ENCODE data around the gene ABLIM2. TPM values are rescaled to one million over a fixed set of nuclear protein-coding genes. Genes with fewer than 3 reads are reported as not detected.

ABLIM2 gene
- polyA plus RNA-seq, 1 donor from 2014 or later, result 14.9 TPM

- no peaks in the 10 kb centered on the region for H3K9me3 ChIP-seq (ENCODE audit: low read length)
These were observed 146.1 kb downstream of the ABLIM2 start for GRCh38 chr4:8012517-8012916.

GRCh38 chr4:8010618-8011017, 148.0 kb downstream of the ABLIM2 start:
- H3K9me2 ChIP-seq (ENCODE audit: insufficient read depth, low read length), result no peaks in the 10 kb centered on the region
- no peaks in the 10 kb centered on the region for H4K20me1 ChIP-seq (ENCODE audit: insufficient read depth)
- peak overlapping the region; percentile 39 for H3K4me2 ChIP-seq (ENCODE audit: low read length)
- H3F3A ChIP-seq (ENCODE audit: insufficient read depth, low read length, poor library complexity, severe bottlenecking), result no peaks in the 10 kb centered on the region
- H2AFZ ChIP-seq (ENCODE audit: low read depth, low read length), result no peak overlapping the region
- peak overlapping the region; percentile 89 for H3K27ac ChIP-seq (ENCODE audit: low read length)
- H3K9ac ChIP-seq (ENCODE audit: low read length), result peak overlapping the region; percentile 65
- peak overlapping the region; percentile 55 for H3K4me3 ChIP-seq (ENCODE audit: low read length)
- H3K27me3 ChIP-seq (ENCODE audit: insufficient read depth, low read depth, low read length), result no peaks in the 10 kb centered on the region
- no peaks in the 10 kb centered on the region for H3K36me3 ChIP-seq (ENCODE audit: insufficient read depth, low read length)
- no peaks in the 10 kb centered on the region for H3K9me3 ChIP-seq (ENCODE audit: low read length)
- no peaks in the 10 kb centered on the region for H3K79me2 ChIP-seq (replicated peaks; ENCODE audit: insufficient read depth, low read length)
- TF ChIP-seq REST (IDR thresholded peaks at IDR 0.05; ENCODE audit: borderline replicate concordance), result peak; percentile 34
- TF ChIP-seq TAF1 (IDR thresholded peaks at IDR 0.05; ENCODE audit: low read depth), result no peak
- peak; percentile 52 for TF ChIP-seq SMC3 (conservative IDR thresholded peaks at IDR 0.05; ENCODE audit: poor library complexity)
- TF ChIP-seq EZH2 (IDR thresholded peaks at IDR 0.05; ENCODE audit: borderline replicate concordance, insufficient read depth, low read length, poor library complexity, severe bottlenecking), result no peak
- TF ChIP-seq MXI1 (conservative IDR thresholded peaks at IDR 0.05; ENCODE audit: poor library complexity, severe bottlenecking), result peak; percentile 72
- TF ChIP-seq EP300 (conservative IDR thresholded peaks at IDR 0.05; ENCODE audit: poor library complexity, severe bottlenecking), result peak; percentile 78
- TF ChIP-seq POLR2AphosphoS5 (IDR thresholded peaks at IDR 0.05), result no peak
- TF ChIP-seq RAD21 (conservative IDR thresholded peaks at IDR 0.05), result peak; percentile 55

More at GRCh38 chr4:8012517-8012916, 146.1 kb downstream of the ABLIM2 start:
- H3K27me3 ChIP-seq (ENCODE audit: insufficient read depth, low read depth, low read length), result no peaks in the 10 kb centered on the region
- no peak overlapping the region for H2AFZ ChIP-seq (ENCODE audit: low read depth, low read length)
- H4K20me1 ChIP-seq (ENCODE audit: insufficient read depth), result no peaks in the 10 kb centered on the region
- no peaks in the 10 kb centered on the region for H3K79me2 ChIP-seq (replicated peaks; ENCODE audit: insufficient read depth, low read length)
- no peak overlapping the region for H3K4me2 ChIP-seq (ENCODE audit: low read length)
- H3K4me3 ChIP-seq (ENCODE audit: low read length), result no peak overlapping the region
- no peak overlapping the region for H3K9ac ChIP-seq (ENCODE audit: low read length)
- no peaks in the 10 kb centered on the region for H3K36me3 ChIP-seq (ENCODE audit: insufficient read depth, low read length)
- no peaks in the 10 kb centered on the region for H3F3A ChIP-seq (ENCODE audit: insufficient read depth, low read length, poor library complexity, severe bottlenecking)
- H3K27ac ChIP-seq (ENCODE audit: low read length), result no peak overlapping the region
- no peak for TF ChIP-seq POLR2AphosphoS5 (IDR thresholded peaks at IDR 0.05)
- no peak for TF ChIP-seq CTCF (IDR thresholded peaks at IDR 0.05; ENCODE audit: poor library complexity, severe bottlenecking)
- no peak for TF ChIP-seq REST (IDR thresholded peaks at IDR 0.05; ENCODE audit: borderline replicate concordance)
- no peak for TF ChIP-seq RAD21 (conservative IDR thresholded peaks at IDR 0.05)
- TF ChIP-seq MXI1 (conservative IDR thresholded peaks at IDR 0.05; ENCODE audit: poor library complexity, severe bottlenecking), result no peak
- TF ChIP-seq EZH2 (IDR thresholded peaks at IDR 0.05; ENCODE audit: borderline replicate concordance, insufficient read depth, low read length, poor library complexity, severe bottlenecking), result no peak
- no peak for TF ChIP-seq SMC3 (conservative IDR thresholded peaks at IDR 0.05; ENCODE audit: poor library complexity)
- no peak for TF ChIP-seq EP300 (conservative IDR thresholded peaks at IDR 0.05; ENCODE audit: poor library complexity, severe bottlenecking)
- no peak for TF ChIP-seq TAF1 (IDR thresholded peaks at IDR 0.05; ENCODE audit: low read depth)
- no peaks in the 10 kb centered on the region for H3K9me2 ChIP-seq (ENCODE audit: insufficient read depth, low read length)

Data from neural cell (in vitro differentiated cells).